ENCODE measurements around the gene RBMS3. TPM values are rescaled to one million over a fixed set of nuclear protein-coding genes. Genes with fewer than 3 reads are reported as not detected.

RBMS3 gene
- total and polyA plus RNA-seq, 2 experiments from 2014 or later: 3.2 to 7.4 TPM

- Histone ChIP-seq H3K4me1 (ENCODE audit: insufficient read depth) (no peaks in the 10 kb centered on the region), H3F3A (replicated peaks; ENCODE audit: low read depth) (no peaks in the 10 kb centered on the region), H2AFZ (no peak overlapping the region), H3K27me3 (ENCODE audit: insufficient read depth) (no peaks in the 10 kb centered on the region), H4K20me1 (replicated peaks; ENCODE audit: insufficient read depth) (no peaks in the 10 kb centered on the region), H3K79me2 (replicated peaks; ENCODE audit: insufficient read depth) (no peaks in the 10 kb centered on the region), H3K4me3 (no peak overlapping the region), H3K9me2 (ENCODE audit: insufficient read depth) (no peaks in the 10 kb centered on the region), H3K4me2 (no peak overlapping the region), H3K36me3 (ENCODE audit: insufficient read depth) (no peaks in the 10 kb centered on the region), H3K27ac (ENCODE audit: low read depth) (no peak overlapping the region)
- Mint-ChIP-seq H3K27me3 (ENCODE audit: insufficient read depth, low read depth, poor library complexity) (no peaks in the 10 kb centered on the region), H3K27ac (no peak overlapping the region; the same call in 1 of the 2 replicates), H3K4me3 (no peak overlapping the region), H3K9me3 (no peaks in the 10 kb centered on the region), H3K36me3 (ENCODE audit: low read depth) (no peaks in the 10 kb centered on the region), H3K4me1 (peaks cover 5% of the 10 kb centered on the region; the same call in 2 of the 3 replicates)
- ATAC-seq (no peak), DNase-seq (ENCODE audit: low spot score) (no peak)
- TF ChIP-seq, protein P1, sequence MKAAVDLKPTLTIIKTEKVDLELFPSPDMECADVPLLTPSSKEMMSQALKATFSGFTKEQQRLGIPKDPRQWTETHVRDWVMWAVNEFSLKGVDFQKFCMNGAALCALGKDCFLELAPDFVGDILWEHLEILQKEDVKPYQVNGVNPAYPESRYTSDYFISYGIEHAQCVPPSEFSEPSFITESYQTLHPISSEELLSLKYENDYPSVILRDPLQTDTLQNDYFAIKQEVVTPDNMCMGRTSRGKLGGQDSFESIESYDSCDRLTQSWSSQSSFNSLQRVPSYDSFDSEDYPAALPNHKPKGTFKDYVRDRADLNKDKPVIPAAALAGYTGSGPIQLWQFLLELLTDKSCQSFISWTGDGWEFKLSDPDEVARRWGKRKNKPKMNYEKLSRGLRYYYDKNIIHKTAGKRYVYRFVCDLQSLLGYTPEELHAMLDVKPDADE (IDR thresholded peaks at IDR 0.05): no peak
- TF ChIP-seq NANOG (IDR thresholded peaks at IDR 0.05; ENCODE audit: borderline replicate concordance) (no peak), EZH2phosphoT487 (IDR thresholded peaks at IDR 0.05; ENCODE audit: unreplicated experiment) (no peak), CREB1 (CRISPR knock-in tag; IDR thresholded peaks at IDR 0.05; ENCODE audit: low read depth) (no peak), ZNF462 (CRISPR knock-in tag; IDR thresholded peaks at IDR 0.05) (no peak), EZH2 (IDR thresholded peaks at IDR 0.05; ENCODE audit: low read depth, unreplicated experiment) (no peak), ZNF331 (CRISPR knock-in tag; IDR thresholded peaks at IDR 0.05; ENCODE audit: low read depth) (no peak), CTCF (conservative IDR thresholded peaks at IDR 0.05; ENCODE audit: low read depth in 2 of 2) (no peak), ZNF114 (CRISPR knock-in tag; IDR thresholded peaks at IDR 0.05) (no peak), POLR2AphosphoS5 (IDR thresholded peaks at IDR 0.05; ENCODE audit: low read depth) (no peak), STAT1 (IDR thresholded peaks at IDR 0.05; ENCODE audit: unreplicated experiment) (no peak), JUNB (IDR thresholded peaks at IDR 0.05; ENCODE audit: unreplicated experiment) (no peak)
- TF ChIP-seq, protein P2, sequence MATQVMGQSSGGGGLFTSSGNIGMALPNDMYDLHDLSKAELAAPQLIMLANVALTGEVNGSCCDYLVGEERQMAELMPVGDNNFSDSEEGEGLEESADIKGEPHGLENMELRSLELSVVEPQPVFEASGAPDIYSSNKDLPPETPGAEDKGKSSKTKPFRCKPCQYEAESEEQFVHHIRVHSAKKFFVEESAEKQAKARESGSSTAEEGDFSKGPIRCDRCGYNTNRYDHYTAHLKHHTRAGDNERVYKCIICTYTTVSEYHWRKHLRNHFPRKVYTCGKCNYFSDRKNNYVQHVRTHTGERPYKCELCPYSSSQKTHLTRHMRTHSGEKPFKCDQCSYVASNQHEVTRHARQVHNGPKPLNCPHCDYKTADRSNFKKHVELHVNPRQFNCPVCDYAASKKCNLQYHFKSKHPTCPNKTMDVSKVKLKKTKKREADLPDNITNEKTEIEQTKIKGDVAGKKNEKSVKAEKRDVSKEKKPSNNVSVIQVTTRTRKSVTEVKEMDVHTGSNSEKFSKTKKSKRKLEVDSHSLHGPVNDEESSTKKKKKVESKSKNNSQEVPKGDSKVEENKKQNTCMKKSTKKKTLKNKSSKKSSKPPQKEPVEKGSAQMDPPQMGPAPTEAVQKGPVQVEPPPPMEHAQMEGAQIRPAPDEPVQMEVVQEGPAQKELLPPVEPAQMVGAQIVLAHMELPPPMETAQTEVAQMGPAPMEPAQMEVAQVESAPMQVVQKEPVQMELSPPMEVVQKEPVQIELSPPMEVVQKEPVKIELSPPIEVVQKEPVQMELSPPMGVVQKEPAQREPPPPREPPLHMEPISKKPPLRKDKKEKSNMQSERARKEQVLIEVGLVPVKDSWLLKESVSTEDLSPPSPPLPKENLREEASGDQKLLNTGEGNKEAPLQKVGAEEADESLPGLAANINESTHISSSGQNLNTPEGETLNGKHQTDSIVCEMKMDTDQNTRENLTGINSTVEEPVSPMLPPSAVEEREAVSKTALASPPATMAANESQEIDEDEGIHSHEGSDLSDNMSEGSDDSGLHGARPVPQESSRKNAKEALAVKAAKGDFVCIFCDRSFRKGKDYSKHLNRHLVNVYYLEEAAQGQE (IDR thresholded peaks at IDR 0.05; ENCODE audit: unreplicated experiment): no peak
Observed at GRCh38 chr3:29261119-29261518, 19.8 kb upstream of the RBMS3 start.
